NCI-H1930 (cell line): ENCODE results near the gene BAHCC1.

ENCODE experiments used
- DNase-seq, 2 experiments: peaks; one replicate each; lab custom pipeline; 2025; lab: John Stamatoyannopoulos, UW

The BAHCC1 gene

GRCh38 chr17:81386646-81387099, 8.6 kb upstream of the BAHCC1 start:
- DNase-seq: peak in 1 of 2 experiments; percentile 35

DNA sequence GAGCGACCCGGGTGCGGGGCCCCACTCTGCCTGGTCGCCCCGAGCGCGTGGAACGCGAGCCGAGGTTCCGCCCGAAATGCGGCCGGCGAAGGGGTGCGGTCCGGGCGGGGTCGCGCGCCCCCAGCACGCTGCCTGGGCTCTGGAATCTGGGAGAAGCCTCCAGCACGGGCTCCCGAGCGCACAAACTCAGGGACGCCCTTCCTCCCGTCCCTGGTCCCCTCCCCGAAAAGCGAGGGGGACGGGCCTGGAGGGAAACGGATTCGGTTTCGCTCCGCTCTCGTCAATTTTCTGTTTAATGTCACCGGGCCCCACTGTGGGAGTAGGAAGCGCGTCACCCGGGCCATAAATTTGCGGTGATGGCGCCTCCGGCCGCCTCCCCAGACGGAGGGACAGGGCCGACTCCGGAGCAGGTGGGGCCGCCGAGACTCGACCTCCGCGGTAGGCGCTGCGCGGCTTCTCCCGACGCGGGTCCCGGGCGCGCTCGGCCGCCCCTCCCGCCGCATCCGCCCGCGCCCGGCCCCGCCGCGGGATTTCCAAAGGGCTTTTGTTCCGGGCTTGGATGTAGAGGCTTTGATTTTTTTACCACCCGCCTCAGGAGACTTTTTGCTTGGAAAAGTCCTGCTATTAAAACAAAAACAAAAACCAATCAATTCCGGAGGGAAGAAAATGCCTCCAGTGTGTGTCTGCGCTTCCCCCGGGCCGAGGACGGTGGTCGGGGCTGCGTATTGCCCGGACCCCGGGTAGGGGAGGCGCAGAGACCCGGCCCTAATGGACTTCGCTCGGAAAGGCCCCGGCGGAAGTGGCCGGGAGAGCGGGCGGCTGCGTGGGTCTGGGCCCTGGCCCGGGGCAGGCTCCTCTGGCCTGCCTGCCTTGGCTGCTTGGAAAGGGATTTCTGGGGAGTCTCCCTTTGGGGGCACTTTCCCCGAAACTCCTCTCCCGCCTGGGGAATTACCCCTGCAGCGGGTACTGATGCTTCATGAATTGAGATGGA, 7.9 kb upstream of the BAHCC1 start:
- DNase-seq: peak in 1 of 2 experiments; percentile 33

DNA sequence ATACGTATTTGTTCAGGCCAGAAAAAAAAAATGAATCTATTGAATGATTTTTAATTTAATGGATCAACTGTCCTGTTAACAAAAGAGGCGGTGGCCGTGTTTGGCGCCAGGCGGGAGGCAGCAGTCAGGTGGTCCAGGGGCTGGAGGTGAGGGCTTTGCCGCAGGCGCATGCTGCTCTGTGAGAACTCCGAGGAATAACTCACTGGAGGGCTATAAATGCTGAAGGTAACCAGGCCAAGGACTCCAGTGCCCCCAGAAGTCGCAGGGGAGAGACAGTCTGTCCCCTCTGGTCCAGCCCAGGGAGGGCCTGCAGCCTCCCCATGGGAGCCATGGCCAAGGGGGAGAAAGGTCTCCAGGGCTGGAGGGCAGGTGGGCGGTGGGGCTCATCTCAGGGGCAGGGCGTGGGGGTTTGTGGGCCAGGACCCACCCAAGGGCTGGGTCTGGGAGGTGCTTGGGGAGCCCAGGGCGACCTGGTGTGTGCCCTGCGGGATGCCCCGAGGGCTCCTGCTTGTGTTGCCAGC, 7.1 kb upstream of the BAHCC1 start:
- no peak for DNase-seq

- peak; percentile 36 to 42 for DNase-seq
Measured at GRCh38 chr17:81388612-81389367, 6.5 kb upstream of the BAHCC1 start.

GRCh38 chr17:81389585-81389984, 5.7 kb upstream of the BAHCC1 start:
- DNase-seq: no peak

DNA sequence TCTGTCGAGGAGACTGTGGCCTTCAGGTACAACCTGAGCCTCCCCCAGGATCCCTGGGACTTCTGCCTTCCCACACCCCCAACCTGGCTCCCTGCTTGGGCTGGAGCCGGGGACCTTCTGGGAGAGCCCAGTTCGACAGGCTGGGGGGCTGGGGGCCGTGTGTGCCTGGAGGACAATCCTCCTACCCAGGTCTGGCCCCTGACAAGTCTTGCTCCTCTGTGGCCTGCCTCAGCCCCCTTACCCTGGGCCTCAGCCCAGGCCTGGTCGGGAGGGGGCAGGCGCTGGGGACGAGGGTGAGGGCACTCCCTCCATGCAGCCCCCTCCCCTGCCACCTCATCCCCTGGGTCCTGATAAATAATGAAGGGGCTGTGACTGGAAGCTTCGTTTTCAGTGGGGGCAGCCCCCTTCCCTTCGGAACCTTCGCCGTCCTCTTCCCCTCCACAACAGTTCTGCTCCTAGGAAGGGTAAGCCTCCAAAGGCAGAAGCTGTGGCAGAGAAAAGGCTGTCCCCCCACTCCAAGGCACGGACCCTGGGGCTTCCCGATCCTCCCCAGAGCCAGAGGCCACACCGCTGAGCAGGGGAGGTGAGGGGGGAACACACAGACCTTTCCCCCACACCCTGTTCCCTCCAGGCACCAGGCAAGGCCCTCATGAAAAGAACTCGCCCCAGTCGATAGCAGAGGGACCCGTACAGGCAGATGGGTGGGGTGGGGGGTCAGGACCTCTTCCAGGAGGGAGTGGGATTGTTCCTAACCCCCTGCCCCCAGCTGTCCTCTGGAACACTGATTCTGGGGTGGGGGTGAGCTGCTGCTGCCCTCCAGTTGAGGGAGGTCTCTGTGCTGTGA, 5.0 kb upstream of the BAHCC1 start:
- DNase-seq: no peak

DNA sequence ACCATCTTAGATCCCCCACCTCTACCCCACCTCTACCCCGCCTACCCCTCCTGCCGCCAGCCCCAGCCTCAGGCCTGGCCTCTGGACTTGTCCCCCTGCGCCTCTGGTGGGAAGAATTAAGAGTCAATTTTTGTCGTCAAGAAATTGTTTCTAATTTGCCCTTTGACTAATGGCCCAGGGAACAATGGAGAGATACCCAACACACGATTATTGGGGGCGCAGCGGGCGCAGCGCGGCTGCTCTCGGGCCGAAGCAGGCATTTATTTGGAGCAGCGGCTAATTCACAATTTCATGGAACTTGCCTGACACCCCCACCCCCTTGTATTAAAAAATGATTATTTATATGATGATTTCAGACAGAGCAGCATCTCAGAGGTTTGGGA, 4.4 kb upstream of the BAHCC1 start:
- no peak for DNase-seq

DNA sequence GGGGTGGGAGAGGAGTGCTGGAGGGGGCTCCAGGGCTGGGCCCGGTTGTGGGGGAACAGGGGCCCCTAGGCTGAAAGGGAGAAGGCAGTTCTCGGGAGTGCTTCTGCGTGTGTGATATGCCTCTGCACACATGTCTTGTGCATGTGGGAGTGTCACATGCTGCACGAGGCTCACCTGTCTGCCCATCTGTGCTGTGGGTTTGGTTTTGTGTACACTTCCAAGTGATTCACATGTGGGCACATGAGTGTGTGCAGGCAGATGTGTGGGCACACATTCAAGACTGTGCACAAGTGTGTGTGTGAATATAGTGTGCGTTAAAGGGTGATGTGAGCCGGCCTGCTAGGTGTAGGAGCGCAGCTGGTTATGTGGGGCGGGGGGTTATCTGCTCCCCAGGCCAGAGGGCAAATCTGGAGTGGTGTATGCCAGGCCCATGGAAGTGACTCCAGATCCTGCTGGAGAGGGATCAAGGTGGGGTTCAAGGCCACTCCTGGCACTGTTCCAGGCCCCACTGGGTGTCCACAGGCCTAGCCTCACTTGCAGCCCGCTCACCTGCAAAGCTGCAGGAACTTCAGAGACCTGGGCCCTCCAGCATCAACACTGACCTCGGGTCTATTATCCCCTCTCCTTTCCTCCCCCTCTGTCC, 3.8 kb upstream of the BAHCC1 start:
- DNase-seq: no peak

DNA sequence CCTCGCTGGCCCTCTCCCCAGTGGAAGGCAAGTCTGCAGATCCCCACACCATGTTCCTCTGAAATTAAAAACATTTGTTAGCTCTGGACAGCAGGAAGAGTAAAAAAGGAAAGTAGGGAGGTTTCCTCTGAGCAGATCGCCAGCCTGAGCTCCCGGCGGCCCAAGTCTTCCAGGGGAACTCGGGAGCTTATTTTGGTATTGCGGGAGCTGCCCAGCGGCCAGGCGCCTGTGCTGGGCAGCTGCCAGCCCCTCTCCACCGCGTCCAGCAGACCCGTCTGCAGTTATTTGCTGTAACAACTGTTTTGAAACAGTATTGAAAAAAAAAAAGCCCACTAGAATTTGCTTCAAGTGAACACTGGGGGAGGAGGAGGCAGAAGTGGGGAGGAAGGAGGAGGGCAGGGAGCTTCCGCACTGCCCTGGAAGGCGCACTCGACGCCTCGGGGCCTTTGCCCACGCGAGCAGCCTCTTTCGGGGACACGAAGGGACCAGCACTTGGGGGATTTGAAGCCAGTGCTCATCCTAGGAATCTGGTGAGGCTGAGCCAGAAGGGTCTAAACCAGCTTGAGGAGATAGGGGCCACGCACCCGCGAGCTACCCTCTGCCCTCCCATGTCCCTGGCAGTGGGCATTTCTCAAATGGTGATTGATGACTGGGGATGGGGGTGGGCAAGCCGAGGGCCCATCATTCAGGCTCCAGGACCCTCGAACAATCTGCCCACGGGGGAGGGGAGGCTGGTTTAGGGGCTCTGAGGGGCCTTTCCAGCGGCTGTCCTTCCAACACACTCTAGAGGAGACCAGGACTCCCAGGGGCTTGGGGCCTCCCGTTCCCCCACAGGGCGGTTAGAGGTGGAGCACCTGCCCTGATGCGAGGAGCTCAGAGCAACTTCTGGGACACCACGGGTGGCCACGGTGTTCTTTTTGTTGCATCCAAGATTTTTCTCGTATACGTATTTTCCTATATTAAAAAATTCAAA, 3.0 kb upstream of the BAHCC1 start:
- DNase-seq: no peak

- DNase-seq: no peak
Measured at GRCh38 chr17:81392909-81393654, 2.2 kb upstream of the BAHCC1 start.

DNA sequence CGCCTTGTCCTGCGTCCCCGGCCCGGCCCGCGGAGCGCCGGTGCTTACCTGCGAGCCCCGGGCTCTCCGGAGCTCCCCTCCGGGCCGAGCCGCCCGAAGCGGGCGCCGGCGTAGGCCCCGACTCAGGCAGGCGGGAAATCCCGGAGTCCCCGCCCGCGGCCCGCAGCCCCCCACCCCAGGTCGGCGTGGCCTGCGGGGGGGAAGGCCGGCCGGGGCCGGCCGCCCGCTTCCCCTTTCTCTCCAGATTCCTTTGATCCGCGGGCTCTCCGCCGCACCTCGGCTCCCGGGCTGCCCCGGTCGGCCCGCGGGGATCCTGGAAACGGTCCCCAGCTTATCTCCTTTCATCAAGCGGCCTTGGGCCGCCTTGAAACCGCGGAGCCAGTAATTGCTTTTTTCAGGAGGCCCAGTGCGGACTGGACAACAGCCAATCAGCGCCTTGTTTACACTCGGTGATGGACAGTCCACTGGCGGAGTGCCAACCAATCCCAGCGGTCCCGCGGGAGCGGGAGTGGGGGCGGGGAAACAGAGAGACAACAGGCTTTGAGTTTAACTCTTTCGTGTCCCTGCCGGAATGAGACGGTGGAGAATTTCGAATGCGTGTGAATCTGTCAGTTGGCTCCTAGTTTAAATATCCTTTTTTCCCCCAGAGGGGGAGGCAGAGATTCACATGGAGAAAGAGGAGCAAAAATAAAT, 1.4 kb upstream of the BAHCC1 start:
- peak; percentile 100 for DNase-seq

DNA sequence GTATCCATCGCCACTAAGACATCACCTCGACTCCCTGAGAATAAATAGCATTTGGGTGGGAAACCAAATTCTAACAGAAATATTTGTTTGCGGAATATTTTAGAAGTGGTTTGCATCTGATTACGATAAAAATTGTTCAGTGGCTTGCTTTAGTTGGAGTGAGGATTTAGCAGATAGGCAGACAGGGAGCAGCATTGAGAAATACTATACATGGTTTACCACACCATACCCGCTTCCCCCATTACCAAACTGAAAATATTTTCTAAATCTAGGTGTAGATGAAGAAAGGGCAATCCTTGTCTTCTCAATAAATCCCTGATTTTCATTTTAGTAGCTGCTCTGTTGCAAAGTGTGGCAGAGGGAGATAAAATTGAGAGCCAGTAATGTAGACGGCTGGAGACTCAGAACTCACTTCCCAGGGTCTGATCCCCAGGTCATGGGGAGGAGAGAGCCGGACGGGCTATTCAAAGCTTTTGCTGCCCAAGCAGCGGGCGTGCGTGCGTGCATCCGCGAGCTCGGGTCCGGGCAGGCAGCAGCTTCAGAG, 808 bp upstream of the BAHCC1 start:
- peak in 1 of 2 experiments; percentile 56 for DNase-seq

DNA sequence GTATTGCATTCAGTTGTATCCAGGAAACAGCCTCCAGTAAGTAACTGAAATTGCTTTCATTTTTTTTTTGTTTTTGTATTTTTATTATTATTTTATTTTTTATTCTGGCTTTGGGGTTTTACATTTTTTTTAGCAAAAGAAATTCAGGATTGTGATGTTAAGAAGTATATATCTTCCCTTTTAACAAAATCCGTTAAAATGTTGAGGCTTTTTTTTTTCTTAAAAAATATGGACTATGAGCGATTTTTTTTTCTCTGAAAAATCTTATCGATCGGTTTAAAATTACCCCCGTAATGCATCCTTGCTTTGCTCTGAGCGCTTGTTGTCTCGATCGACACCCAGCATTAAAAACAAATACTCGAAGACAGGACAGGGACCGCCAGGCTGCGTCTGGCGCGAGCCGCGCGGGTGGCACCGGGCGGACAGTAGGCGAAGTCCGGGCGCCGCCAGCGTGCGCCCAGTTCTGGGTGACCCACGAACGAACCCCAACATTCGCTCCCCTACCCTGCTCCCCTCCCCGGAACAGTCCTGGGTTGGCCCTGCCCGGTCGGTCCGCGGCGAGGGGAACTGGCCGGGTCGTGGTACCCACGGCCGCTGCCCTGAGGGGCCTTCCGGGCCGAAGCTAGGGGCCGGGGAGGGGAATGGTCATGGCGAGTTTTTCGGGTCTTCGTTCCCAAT, 482 bp downstream of the BAHCC1 start:
- no peak for DNase-seq

DNA sequence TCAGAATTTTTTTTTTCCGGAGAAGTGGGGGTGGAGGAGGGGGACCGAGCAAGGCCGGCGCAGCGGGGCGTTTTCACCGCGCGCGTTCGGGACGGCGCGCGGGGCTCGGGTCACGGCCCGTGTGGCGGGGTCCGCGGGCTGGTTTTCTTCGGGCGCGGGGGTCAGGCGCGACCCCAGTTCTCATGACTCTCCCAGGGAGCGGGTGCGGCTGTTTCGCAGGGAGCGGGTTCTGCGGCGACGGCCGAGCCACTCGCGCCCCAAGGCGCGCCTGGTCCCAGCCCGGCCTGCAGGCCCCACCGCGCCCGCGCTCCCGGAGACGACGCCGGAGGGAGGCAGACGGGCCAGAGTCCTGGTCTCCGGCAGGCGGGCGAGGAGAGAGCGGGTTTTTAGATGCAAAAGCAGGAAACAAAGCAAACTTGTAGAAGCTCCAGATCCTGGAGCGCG, 1.0 kb downstream of the BAHCC1 start:
- no peak for DNase-seq

GRCh38 chr17:81396722-81397313, 1.6 kb downstream of the BAHCC1 start:
- DNase-seq: peak; percentile 71 to 76

- peak; percentile 71 to 76 for DNase-seq
Measured at GRCh38 chr17:81397314-81398175, 2.3 kb downstream of the BAHCC1 start.
